Measurements from ENCODE around the gene TOX4. TPM values are rescaled to one million over a fixed set of nuclear protein-coding genes. Genes with fewer than 3 reads are reported as not detected.
A peak's percentile ranks its signal among the peaks of the same experiment; 100 is the strongest.

Gene TOX4
- total RNA-seq, 2 donors from 2014 or later = 53.2 to 58.2 TPM

- Histone ChIP-seq H3K36me3 (peaks cover 4% of the 10 kb centered on the region in 2 donors), H3K4me1 (replicated peaks) (no peaks in the 10 kb centered on the region), H3K27ac (no peak overlapping the region), H3K27me3 (replicated peaks; ENCODE audit: insufficient read depth) (no peaks in the 10 kb centered on the region), H3K9me3 (no peaks in the 10 kb centered on the region), H3K4me3 (no peak overlapping the region)
- no peak for DNase-seq (ENCODE audit: low spot score)
- TF ChIP-seq POLR2AphosphoS5 (IDR thresholded peaks at IDR 0.05) (no peak), POLR2A (IDR thresholded peaks at IDR 0.05) (no peak)
- TF ChIP-seq, protein P1, sequence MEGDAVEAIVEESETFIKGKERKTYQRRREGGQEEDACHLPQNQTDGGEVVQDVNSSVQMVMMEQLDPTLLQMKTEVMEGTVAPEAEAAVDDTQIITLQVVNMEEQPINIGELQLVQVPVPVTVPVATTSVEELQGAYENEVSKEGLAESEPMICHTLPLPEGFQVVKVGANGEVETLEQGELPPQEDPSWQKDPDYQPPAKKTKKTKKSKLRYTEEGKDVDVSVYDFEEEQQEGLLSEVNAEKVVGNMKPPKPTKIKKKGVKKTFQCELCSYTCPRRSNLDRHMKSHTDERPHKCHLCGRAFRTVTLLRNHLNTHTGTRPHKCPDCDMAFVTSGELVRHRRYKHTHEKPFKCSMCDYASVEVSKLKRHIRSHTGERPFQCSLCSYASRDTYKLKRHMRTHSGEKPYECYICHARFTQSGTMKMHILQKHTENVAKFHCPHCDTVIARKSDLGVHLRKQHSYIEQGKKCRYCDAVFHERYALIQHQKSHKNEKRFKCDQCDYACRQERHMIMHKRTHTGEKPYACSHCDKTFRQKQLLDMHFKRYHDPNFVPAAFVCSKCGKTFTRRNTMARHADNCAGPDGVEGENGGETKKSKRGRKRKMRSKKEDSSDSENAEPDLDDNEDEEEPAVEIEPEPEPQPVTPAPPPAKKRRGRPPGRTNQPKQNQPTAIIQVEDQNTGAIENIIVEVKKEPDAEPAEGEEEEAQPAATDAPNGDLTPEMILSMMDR (IDR thresholded peaks at IDR 0.05) = no peak
- 96% methylated on average over 2 of the region's 2 CpGs for WGBS
- intact Hi-C loops (cut with DNase I) = no loop called here
Observed at GRCh38 chr14:21506557-21506956, 29.6 kb downstream of the TOX4 start.

GRCh38 chr14:21509432-21510143 lies 32.6 kb downstream of the TOX4 start:
- WGBS = 79% methylated on average over 6 of the region's 6 CpGs
- TF ChIP-seq, protein P1 (IDR thresholded peaks at IDR 0.05) = no peak
- TF ChIP-seq POLR2AphosphoS5 (IDR thresholded peaks at IDR 0.05) (no peak), POLR2A (IDR thresholded peaks at IDR 0.05) (no peak)
- intact Hi-C loops (cut with DNase I) = no loop called here
- no peaks in the 10 kb centered on the region for H3K27me3 ChIP-seq (replicated peaks; ENCODE audit: insufficient read depth)
- no peak for DNase-seq (ENCODE audit: low spot score)
- no peaks in the 10 kb centered on the region for H3K9me3 ChIP-seq
- no peaks in the 10 kb centered on the region for H3K4me1 ChIP-seq (replicated peaks)
- H3K27ac ChIP-seq = no peak overlapping the region
- no peak overlapping the region for H3K4me3 ChIP-seq
- no peaks in the 10 kb centered on the region for H3K36me3 ChIP-seq

DNA sequence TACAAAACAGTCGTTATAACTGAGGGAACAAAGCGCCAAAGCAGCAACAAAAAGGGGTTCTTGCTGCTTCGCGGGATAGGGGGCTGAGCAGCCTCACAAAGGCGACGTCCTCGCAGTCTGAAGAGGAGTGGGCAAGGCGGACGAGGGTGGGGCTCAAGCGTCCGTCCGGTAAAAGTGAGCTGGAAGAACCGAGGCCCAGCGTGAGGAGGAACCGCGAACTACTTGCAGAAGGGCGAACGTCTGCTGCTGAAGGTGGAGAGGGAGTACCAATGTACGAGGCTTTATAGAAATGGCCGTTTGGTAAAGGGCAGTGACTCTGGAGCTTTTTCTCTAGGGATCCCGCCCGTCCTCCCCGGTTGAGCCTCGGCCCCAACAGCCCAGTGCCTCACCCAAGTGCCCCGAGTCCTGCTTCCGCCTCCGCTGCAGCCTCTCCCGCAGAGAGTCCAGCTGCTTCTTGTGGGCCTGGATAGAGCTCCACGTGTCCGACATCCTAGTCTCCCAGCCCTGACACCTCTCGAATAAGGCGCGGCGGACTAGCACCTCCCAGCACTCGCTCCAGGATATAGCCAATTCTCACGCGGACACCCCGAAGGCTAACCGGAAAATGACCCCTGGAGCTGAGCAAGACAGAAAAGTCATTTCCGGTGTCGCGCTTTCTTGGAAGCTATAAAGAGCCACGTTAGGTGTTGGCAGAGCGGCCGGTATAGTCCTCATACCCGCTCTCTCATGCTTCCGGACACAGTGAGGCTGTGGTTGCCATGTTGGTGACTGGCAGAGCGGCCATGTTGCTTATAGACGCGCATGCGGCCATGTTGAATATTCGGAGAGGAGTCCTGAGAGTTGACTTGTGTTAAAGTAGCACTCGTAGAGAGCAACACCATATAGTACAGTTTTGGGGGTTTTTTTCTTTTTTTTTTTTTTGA lies 34.0 kb downstream of the TOX4 start, which contains the start of gene METTL3:
Gene METTL3 (minus strand): TSS at position 606 of the 923 bp plus-strand sequence. CDS start 117 bp downstream, at position 489.
- H3K36me3 ChIP-seq = no peaks in the 10 kb centered on the region
- peak; percentile 96 for TF ChIP-seq POLR2AphosphoS5 (IDR thresholded peaks at IDR 0.05)
- TF ChIP-seq POLR2A (IDR thresholded peaks at IDR 0.05) = peak; percentile 32
- TF ChIP-seq, protein P1 (IDR thresholded peaks at IDR 0.05) = no peak
- peak within 1 kb of the TSS; percentile 81 to 83 for H3K27ac ChIP-seq
- no peaks in the 10 kb centered on the region for H3K9me3 ChIP-seq
- WGBS = under 1% methylated on average over 53 of the region's 53 CpGs
- DNase-seq (ENCODE audit: low spot score) = peak; percentile 98
- intact Hi-C loops (cut with DNase I) = no loop called here
- no peaks in the 10 kb centered on the region for H3K27me3 ChIP-seq (replicated peaks; ENCODE audit: insufficient read depth)
- H3K4me3 ChIP-seq = peak within 1 kb of the TSS; percentile 71 to 82
- no peaks in the 10 kb centered on the region for H3K4me1 ChIP-seq (replicated peaks)

DNA sequence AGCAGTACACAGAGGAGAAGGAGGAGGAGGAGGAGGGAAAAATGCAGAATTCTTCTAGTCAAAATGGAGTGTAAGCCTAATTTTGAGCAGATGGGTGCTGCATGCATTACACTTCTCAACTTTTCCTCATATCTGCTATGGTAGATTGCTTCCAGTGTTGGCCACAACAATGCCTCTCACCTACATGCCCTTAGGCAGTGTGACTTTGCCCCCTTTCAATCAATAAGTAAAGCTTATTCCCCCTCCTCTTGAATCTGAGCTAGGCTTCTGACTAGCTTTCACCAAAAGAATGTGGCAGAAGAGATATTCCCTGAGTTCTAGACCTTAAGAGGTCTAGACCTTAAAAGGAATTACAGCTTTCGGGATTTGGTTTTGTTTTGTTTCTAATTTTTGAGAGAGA lies 37.3 kb downstream of the TOX4 start:
- WGBS = 93% methylated on average over 1 of the region's 1 CpG
- H3K27me3 ChIP-seq (replicated peaks; ENCODE audit: insufficient read depth) = no peaks in the 10 kb centered on the region
- intact Hi-C loops (cut with DNase I) = no loop called here
- H3K27ac ChIP-seq = no peak overlapping the region
- TF ChIP-seq POLR2AphosphoS5 (IDR thresholded peaks at IDR 0.05) (no peak), POLR2A (IDR thresholded peaks at IDR 0.05) (no peak)
- TF ChIP-seq, protein P1 (IDR thresholded peaks at IDR 0.05) = no peak
- no peak for DNase-seq (ENCODE audit: low spot score)
- no peaks in the 10 kb centered on the region for H3K36me3 ChIP-seq
- H3K4me3 ChIP-seq = no peak overlapping the region
- H3K9me3 ChIP-seq = no peaks in the 10 kb centered on the region
- H3K4me1 ChIP-seq (replicated peaks) = no peaks in the 10 kb centered on the region
